Gastroesophageal sphincter (tissue), 4 donors: ENCODE results near the gene FAM219B. TPM values are rescaled to one million over a fixed set of nuclear protein-coding genes. Genes with fewer than 3 reads are reported as not detected.

Experiments used
- ATAC-seq: fragments of 150-250 bp; one replicate; pipeline ENCODE4 v1.9.1; 2016; ENCODE audit warnings: mild to moderate bottlenecking, moderate library complexity
- H3K27ac ChIP-seq, 4 donors: fragments of 200-600 bp; sonication (generic) in 3 of 4; 1 replicate in 3 of 4; 2 replicates in 1 of 4; pipeline ENCODE4 v1.5.1; 2016 to 2019
- H3K27me3 ChIP-seq: fragments of 200-600 bp; sonication (generic); one replicate; pipeline ENCODE4 v1.5.1; 2019
- H3K36me3 ChIP-seq, 2 donors: fragments of 200-600 bp; sonication (generic); one replicate each; pipeline ENCODE4 v1.5.1; 2019; ENCODE audit warnings: control low read depth in 1 of 2
- H3K4me1 ChIP-seq, 3 donors: fragments of 200-600 bp; sonication (generic); 1 replicate in 2 of 3; 2 replicates in 1 of 3; pipeline ENCODE4 v1.5.1; 2016 to 2019; ENCODE audit warnings: control low read depth in 2 of 3
- H3K4me3 ChIP-seq, 2 donors: fragments of 200-600 bp; sonication (generic); one replicate each; pipeline ENCODE4 v1.5.1; 2019; ENCODE audit warnings: mild to moderate bottlenecking in 1 of 2, moderate library complexity in 1 of 2
- H3K9me3 ChIP-seq, 3 donors: fragments of 200-600 bp; sonication (generic); one replicate each; pipeline ENCODE4 v1.5.1; 2017 to 2019; ENCODE audit warnings: control low read depth in 2 of 3
- CTCF ChIP-seq, 4 experiments: fragments of 200-600 bp in 2 of 4; fragments of 450-650 bp in 2 of 4; sonication (generic) in 1 of 4; IDR thresholded peaks; one replicate each; pipeline ENCODE4 v1.5.1; 2017 to 2019; ENCODE audit warnings: antibody characterized with exemption in 4 of 4, mild to moderate bottlenecking in 2 of 4, moderate library complexity in 2 of 4
- EP300 ChIP-seq: sonication (generic); formaldehyde crosslinking; IDR thresholded peaks from one replicate; pipeline ENCODE4 v1.6.1; 2017; ENCODE audit warnings: antibody characterized with exemption, mild to moderate bottlenecking
- POLR2A ChIP-seq, 2 donors: fragments of 450-650 bp; IDR thresholded peaks; one replicate each; pipeline ENCODE4 v1.6.1; 2017; ENCODE audit warnings: antibody characterized with exemption in 2 of 2, mild to moderate bottlenecking in 2 of 2, moderate library complexity in 1 of 2
- POLR2AphosphoS5 ChIP-seq: sonication (generic); formaldehyde crosslinking; IDR thresholded peaks from one replicate; pipeline ENCODE4 v1.6.1; 2017; ENCODE audit warnings: antibody characterized with exemption
- WGBS, 2 donors: methylation state at CpG; one replicate each; pipeline ENCODE4 v1.1.5; 2018; ENCODE audit warnings: low coverage in 1 of 2; 5-methylcytosine and 5-hydroxymethylcytosine counted together
- total RNA-seq, 4 donors: library from RNA; depleted of rRNA; stranded (reverse); fragments of >200 nt; gene quantifications; one replicate each; pipeline ENCODE4 v1.1.0, GENCODE V29; 2016

FAM219B gene
- total RNA-seq, 4 donors from 2014 or later, result 85.0 to 93.4 (median 88.8) TPM

- no peaks in the 10 kb centered on the region for H3K27me3 ChIP-seq
- H3K36me3 ChIP-seq, result peaks cover 0 to 42% of the 10 kb centered on the region in 2 donors
- H3K4me1 ChIP-seq, result peaks cover 0 to 53% (median 18%) of the 10 kb centered on the region in 3 donors
- H3K9me3 ChIP-seq, result no peaks in the 10 kb centered on the region
- peak; percentile 17 for ATAC-seq
- 0% methylated on average over 3 to 4 of the region's 20 CpGs for WGBS, 2 donors
- H3K27ac ChIP-seq, result peak overlapping the region; percentile 85 to 99 (median 96)
- TF ChIP-seq EP300, result no peak
- TF ChIP-seq CTCF (IDR thresholded peaks at IDR 0.05), result no peak
- no peak for TF ChIP-seq POLR2A (IDR thresholded peaks at IDR 0.05)
- no peak for TF ChIP-seq POLR2AphosphoS5
- H3K4me3 ChIP-seq, result peak overlapping the region; percentile 83 to 84
Observed at GRCh38 chr15:74906067-74906449, 593 bp downstream of the FAM219B start.

- Histone ChIP-seq H3K4me1 (peaks cover 0 to 56% (median 18%) of the 10 kb centered on the region in 3 donors), H3K9me3 (no peaks in the 10 kb centered on the region), H3K27ac (no peak overlapping the region), H3K36me3 (peaks cover 0 to 55% of the 10 kb centered on the region in 2 donors), H3K4me3 (no peak overlapping the region), H3K27me3 (no peaks in the 10 kb centered on the region)
- no peak for ATAC-seq
- WGBS, 2 donors, result 74% methylated on average over 7 of the region's 7 CpGs; no CpG with 5 or more reads in 1 of the 2 donors
- TF ChIP-seq POLR2A (IDR thresholded peaks at IDR 0.05), result no peak
- TF ChIP-seq CTCF (IDR thresholded peaks at IDR 0.05), result no peak
- TF ChIP-seq POLR2AphosphoS5, result no peak
- no peak for TF ChIP-seq EP300
Observed at GRCh38 chr15:74904190-74904805, 2.4 kb downstream of the FAM219B start.

- peaks cover 0 to 56% (median 18%) of the 10 kb centered on the region in 3 donors for H3K4me1 ChIP-seq
- H3K36me3 ChIP-seq, result peaks cover 0 to 61% of the 10 kb centered on the region in 2 donors
- no peak overlapping the region for H3K27ac ChIP-seq
- TF ChIP-seq EP300 (no peak), POLR2A (IDR thresholded peaks at IDR 0.05) (no peak), POLR2AphosphoS5 (no peak), CTCF (IDR thresholded peaks at IDR 0.05) (no peak)
- H3K4me3 ChIP-seq, result no peak overlapping the region
- no peaks in the 10 kb centered on the region for H3K27me3 ChIP-seq
- WGBS, 2 donors, result 80% methylated on average over 1 of the region's 1 CpG; no CpG with 5 or more reads in 1 of the 2 donors
- no peak for ATAC-seq
- H3K9me3 ChIP-seq, result no peaks in the 10 kb centered on the region
Observed at GRCh38 chr15:74903676-74904075, 3.0 kb downstream of the FAM219B start.

- Histone ChIP-seq H3K27me3 (no peaks in the 10 kb centered on the region), H3K36me3 (peaks cover 0 to 73% of the 10 kb centered on the region in 2 donors), H3K4me3 (no peak overlapping the region), H3K4me1 (peaks cover 0 to 52% (median 18%) of the 10 kb centered on the region in 3 donors), H3K9me3 (no peaks in the 10 kb centered on the region), H3K27ac (peak overlapping the region in 1 of 4 donors; percentile 32)
- TF ChIP-seq POLR2A (IDR thresholded peaks at IDR 0.05), result no peak
- no peak for TF ChIP-seq CTCF (IDR thresholded peaks at IDR 0.05)
- no peak for TF ChIP-seq POLR2AphosphoS5
- ATAC-seq, result no peak
- WGBS, 2 donors, result 67 to 75% methylated on average over 2 to 3 of the region's 4 CpGs
Observed at GRCh38 chr15:74902295-74903075, 4.2 kb downstream of the FAM219B start.
